ENCODE data around the gene FBXL13.

DNA sequence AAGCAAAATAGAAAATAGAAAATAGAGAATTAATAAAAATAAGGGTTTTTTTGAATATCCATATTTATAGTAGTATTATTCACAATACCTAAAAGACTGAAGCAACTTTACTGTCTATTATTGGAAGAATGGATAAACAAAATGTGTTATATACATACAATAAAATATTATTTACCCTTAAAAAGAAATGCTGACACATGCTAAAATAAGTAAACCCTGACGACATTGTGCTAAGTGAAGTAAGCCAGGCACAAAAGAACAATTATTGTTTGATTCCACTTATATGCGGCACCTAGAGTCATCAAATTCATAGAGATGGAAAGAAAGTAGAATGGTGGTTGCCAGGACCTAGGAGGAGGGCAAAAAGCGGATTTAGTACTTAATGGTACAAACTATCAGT is 122.8 kb downstream of the FBXL13 start:
- TF ChIP-seq ZBTB7A (IDR thresholded peaks at IDR 0.05; ENCODE audit: low read depth): no peak
- no peak for TF ChIP-seq TCF12 (IDR thresholded peaks at IDR 0.05; ENCODE audit: low read depth)
- no peak for TF ChIP-seq MAX (IDR thresholded peaks at IDR 0.05)
- TF ChIP-seq CREB1 (IDR thresholded peaks at IDR 0.05; ENCODE audit: low read depth): no peak
- TF ChIP-seq FOXM1 (IDR thresholded peaks at IDR 0.05; ENCODE audit: borderline replicate concordance, low read depth): no peak
- no peak for TF ChIP-seq EGR1 (IDR thresholded peaks at IDR 0.05)
- TF ChIP-seq TAF1 (IDR thresholded peaks at IDR 0.05; ENCODE audit: low read depth): no peak

Data from Ishikawa (cell line).